ENCODE results near the gene GLYR1. TPM values are rescaled to one million over a fixed set of nuclear protein-coding genes. Genes with fewer than 3 reads are reported as not detected.

Gene GLYR1
- polyA plus RNA-seq, 1 donor (not counting 4 experiments of a cell fraction or from before 2014, with no cell fraction given) = 42.6 TPM

DNA sequence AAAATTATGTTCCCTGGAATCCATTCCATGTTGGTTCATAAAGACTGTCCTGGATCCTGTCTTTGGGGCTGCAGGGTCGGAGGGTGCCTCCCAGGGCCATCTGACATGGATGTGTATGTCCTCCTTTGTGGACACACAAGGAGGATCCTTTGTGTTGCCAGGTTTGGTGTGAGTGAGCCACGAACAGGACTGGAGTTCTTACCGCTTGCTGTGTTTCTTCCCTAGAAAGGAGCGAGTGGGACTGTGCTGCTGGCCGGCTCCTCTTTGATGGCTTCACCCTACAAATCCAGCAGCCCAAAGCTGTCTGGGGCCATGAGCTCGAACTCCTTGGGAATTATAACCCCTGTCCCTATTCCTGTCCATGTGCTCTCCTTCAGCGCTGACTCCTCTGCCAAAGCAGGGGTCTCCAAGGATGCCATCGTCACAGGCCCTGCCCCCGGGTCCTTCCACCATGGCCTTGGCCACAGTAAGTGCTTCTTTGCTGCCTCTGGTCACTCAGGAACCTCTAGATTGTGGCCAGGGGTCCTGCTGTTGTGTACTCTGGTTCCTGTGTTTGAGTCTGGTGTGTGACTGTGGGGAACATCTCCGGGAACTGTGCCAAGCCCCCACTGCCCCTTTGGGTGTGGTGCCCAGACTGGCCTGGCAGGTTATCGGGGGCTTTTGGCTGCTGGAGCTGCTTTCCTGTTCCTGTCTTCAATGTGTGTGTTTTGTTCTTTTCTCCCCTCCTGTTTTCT, 29.7 kb upstream of the GLYR1 start:
- no peak for TF ChIP-seq EZH2 (IDR thresholded peaks at IDR 0.05; ENCODE audit: low read length)
- TF ChIP-seq, protein P1, sequence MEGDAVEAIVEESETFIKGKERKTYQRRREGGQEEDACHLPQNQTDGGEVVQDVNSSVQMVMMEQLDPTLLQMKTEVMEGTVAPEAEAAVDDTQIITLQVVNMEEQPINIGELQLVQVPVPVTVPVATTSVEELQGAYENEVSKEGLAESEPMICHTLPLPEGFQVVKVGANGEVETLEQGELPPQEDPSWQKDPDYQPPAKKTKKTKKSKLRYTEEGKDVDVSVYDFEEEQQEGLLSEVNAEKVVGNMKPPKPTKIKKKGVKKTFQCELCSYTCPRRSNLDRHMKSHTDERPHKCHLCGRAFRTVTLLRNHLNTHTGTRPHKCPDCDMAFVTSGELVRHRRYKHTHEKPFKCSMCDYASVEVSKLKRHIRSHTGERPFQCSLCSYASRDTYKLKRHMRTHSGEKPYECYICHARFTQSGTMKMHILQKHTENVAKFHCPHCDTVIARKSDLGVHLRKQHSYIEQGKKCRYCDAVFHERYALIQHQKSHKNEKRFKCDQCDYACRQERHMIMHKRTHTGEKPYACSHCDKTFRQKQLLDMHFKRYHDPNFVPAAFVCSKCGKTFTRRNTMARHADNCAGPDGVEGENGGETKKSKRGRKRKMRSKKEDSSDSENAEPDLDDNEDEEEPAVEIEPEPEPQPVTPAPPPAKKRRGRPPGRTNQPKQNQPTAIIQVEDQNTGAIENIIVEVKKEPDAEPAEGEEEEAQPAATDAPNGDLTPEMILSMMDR (optimal IDR thresholded peaks at IDR 0.05 in 1 of 3, IDR thresholded peaks at IDR 0.05 in 1 of 3, conservative IDR thresholded peaks at IDR 0.05 in 1 of 3; ENCODE audit: extremely low read depth in 1 of 3, insufficient read depth in 2 of 3, low read length in 3 of 3) = no peak
- Histone ChIP-seq H3K27me3 (ENCODE audit: control insufficient read depth, extremely low read depth, insufficient read depth, low read length) (no peaks in the 10 kb centered on the region), H3K27ac (ENCODE audit: control insufficient read depth, insufficient read depth, low read length) (no peak overlapping the region), H3K9me1 (ENCODE audit: control insufficient read depth, extremely low read depth, insufficient read depth, low read length) (no peaks in the 10 kb centered on the region), H3K36me3 (ENCODE audit: control insufficient read depth in 2 of 2, extremely low read depth in 1 of 2, insufficient read depth in 2 of 2, low read length in 2 of 2) (peaks cover 58% of the 10 kb centered on the region in 2 experiments), H3K9me3 (ENCODE audit: control insufficient read depth, low read depth, low read length) (no peaks in the 10 kb centered on the region), H3K4me3 (ENCODE audit: control insufficient read depth in 2 of 3, extremely low read depth in 1 of 3, insufficient read depth in 2 of 3, low read depth in 1 of 3, low read length in 3 of 3) (no peak overlapping the region), H4K20me1 (ENCODE audit: control insufficient read depth, extremely low read depth, insufficient read depth, low read length) (no peaks in the 10 kb centered on the region), H3K4me1 (ENCODE audit: control insufficient read depth, extremely low read depth, insufficient read depth, low read length) (no peaks in the 10 kb centered on the region), H2AFZ (ENCODE audit: control insufficient read depth, low read length) (no peak overlapping the region), H3K4me2 (ENCODE audit: control insufficient read depth, extremely low read depth, insufficient read depth, low read depth, low read length) (no peak overlapping the region), H3K79me2 (ENCODE audit: control insufficient read depth, insufficient read depth, low read length) (no peaks in the 10 kb centered on the region), H3K9ac (ENCODE audit: control insufficient read depth, extremely low read depth, insufficient read depth, low read length) (no peak overlapping the region)
- DNase-seq (ENCODE audit: low read depth, low spot score) (no peak), FAIRE-seq (no peak)
- dilution Hi-C loops (cut with MboI; ENCODE audit: extremely low pct_ligation_motif_present, low sequenced_read_pairs) = no loop called here

DNA sequence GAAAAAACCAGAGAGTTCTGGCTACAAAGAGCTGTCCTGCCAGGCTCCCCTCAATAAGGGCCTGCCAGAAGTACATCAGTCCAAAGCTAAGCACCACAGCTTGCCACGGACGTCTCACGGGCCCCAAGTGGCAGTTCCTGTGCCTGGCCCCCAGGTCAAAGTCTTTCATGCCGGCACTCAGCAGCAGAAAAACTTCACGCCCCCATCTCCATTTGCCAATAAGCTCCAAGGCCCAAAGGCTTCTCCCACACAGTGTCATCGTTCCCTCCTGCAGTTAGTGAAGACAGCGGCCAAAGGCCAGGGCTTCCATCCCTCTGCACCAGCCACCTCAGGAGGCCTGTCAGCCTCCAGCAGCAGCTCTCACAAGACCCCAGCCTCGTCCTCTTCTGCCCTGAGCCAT, 27.6 kb upstream of the GLYR1 start:
- Histone ChIP-seq H3K4me1 (ENCODE audit: control insufficient read depth, extremely low read depth, insufficient read depth, low read length) (peaks cover 4% of the 10 kb centered on the region), H3K4me2 (ENCODE audit: control insufficient read depth, extremely low read depth, insufficient read depth, low read depth, low read length) (no peak overlapping the region), H3K36me3 (ENCODE audit: control insufficient read depth in 2 of 2, extremely low read depth in 1 of 2, insufficient read depth in 2 of 2, low read length in 2 of 2) (peaks cover 56 to 66% of the 10 kb centered on the region in 2 experiments), H3K27ac (ENCODE audit: control insufficient read depth, insufficient read depth, low read length) (no peak overlapping the region), H3K4me3 (ENCODE audit: control insufficient read depth in 2 of 3, extremely low read depth in 1 of 3, insufficient read depth in 2 of 3, low read depth in 1 of 3, low read length in 3 of 3) (no peak overlapping the region), H4K20me1 (ENCODE audit: control insufficient read depth, extremely low read depth, insufficient read depth, low read length) (peaks cover 3% of the 10 kb centered on the region), H3K9me1 (ENCODE audit: control insufficient read depth, extremely low read depth, insufficient read depth, low read length) (no peaks in the 10 kb centered on the region), H3K27me3 (ENCODE audit: control insufficient read depth, extremely low read depth, insufficient read depth, low read length) (no peaks in the 10 kb centered on the region), H2AFZ (ENCODE audit: control insufficient read depth, low read length) (no peak overlapping the region), H3K79me2 (ENCODE audit: control insufficient read depth, insufficient read depth, low read length) (peaks cover 7% of the 10 kb centered on the region), H3K9ac (ENCODE audit: control insufficient read depth, extremely low read depth, insufficient read depth, low read length) (no peak overlapping the region), H3K9me3 (ENCODE audit: control insufficient read depth, low read depth, low read length) (no peaks in the 10 kb centered on the region)
- no peak for TF ChIP-seq EZH2 (IDR thresholded peaks at IDR 0.05; ENCODE audit: low read length)
- TF ChIP-seq, protein P1 (optimal IDR thresholded peaks at IDR 0.05 in 1 of 3, IDR thresholded peaks at IDR 0.05 in 1 of 3, conservative IDR thresholded peaks at IDR 0.05 in 1 of 3; ENCODE audit: extremely low read depth in 1 of 3, insufficient read depth in 2 of 3, low read length in 3 of 3) = no peak
- no peak for DNase-seq (ENCODE audit: low read depth, low spot score)
- dilution Hi-C loops (cut with MboI; ENCODE audit: extremely low pct_ligation_motif_present, low sequenced_read_pairs) = no loop called here
- no peak for FAIRE-seq
